Sigmoid colon (tissue), 4 donors: ENCODE results near the gene PRKN.

Experiments used
- EP300 ChIP-seq, 4 donors: sonication (generic); formaldehyde crosslinking; IDR thresholded peaks; one replicate each; pipeline ENCODE4 v1.6.1; 2017; ENCODE audit warnings: antibody characterized with exemption in 4 of 4
- POLR2A ChIP-seq, 2 donors: fragments of 450-650 bp; IDR thresholded peaks; one replicate each; pipeline ENCODE4 v1.6.1; 2016; ENCODE audit warnings: antibody characterized with exemption in 2 of 2, mild to moderate bottlenecking in 2 of 2, moderate library complexity in 2 of 2
- POLR2AphosphoS5 ChIP-seq, 4 donors: sonication (generic); formaldehyde crosslinking; IDR thresholded peaks; one replicate each; pipeline ENCODE4 v1.6.1; 2017; ENCODE audit warnings: antibody characterized with exemption in 4 of 4
- TF ChIP-seq, protein P1 (sequence below), 4 experiments: fragments of 450-650 bp in 3 of 4; fragments of 200-600 bp in 1 of 4; IDR thresholded peaks; one replicate each; pipeline ENCODE4 v1.5.1; 2016 to 2019; ENCODE audit warnings: antibody characterized with exemption in 4 of 4, mild to moderate bottlenecking in 3 of 4, moderate library complexity in 2 of 4

- TF ChIP-seq, protein P1, sequence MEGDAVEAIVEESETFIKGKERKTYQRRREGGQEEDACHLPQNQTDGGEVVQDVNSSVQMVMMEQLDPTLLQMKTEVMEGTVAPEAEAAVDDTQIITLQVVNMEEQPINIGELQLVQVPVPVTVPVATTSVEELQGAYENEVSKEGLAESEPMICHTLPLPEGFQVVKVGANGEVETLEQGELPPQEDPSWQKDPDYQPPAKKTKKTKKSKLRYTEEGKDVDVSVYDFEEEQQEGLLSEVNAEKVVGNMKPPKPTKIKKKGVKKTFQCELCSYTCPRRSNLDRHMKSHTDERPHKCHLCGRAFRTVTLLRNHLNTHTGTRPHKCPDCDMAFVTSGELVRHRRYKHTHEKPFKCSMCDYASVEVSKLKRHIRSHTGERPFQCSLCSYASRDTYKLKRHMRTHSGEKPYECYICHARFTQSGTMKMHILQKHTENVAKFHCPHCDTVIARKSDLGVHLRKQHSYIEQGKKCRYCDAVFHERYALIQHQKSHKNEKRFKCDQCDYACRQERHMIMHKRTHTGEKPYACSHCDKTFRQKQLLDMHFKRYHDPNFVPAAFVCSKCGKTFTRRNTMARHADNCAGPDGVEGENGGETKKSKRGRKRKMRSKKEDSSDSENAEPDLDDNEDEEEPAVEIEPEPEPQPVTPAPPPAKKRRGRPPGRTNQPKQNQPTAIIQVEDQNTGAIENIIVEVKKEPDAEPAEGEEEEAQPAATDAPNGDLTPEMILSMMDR (IDR thresholded peaks at IDR 0.05) = no peak
- TF ChIP-seq EP300 (IDR thresholded peaks at IDR 0.05) (no peak), POLR2AphosphoS5 (IDR thresholded peaks at IDR 0.05) (no peak), POLR2A (IDR thresholded peaks at IDR 0.05) (no peak)
These were observed 505.0 kb downstream of the PRKN start for GRCh38 chr6:162222521-162222920.
